IPS-NIHi7 (cell line): ENCODE results near the gene OBP2A.
"Not testable (repeated sequence)": the region's sequence is repeated elsewhere in the genome, so short reads cannot be mapped to it uniquely, and the experiment has no call there.

Experiments
- DNase-seq: peaks from one replicate; pipeline ENCODE4 v3.0.0; 2012; ENCODE audit warnings: mixed read lengths; ENCODE audit errors: extremely low spot score

The OBP2A gene

DNA sequence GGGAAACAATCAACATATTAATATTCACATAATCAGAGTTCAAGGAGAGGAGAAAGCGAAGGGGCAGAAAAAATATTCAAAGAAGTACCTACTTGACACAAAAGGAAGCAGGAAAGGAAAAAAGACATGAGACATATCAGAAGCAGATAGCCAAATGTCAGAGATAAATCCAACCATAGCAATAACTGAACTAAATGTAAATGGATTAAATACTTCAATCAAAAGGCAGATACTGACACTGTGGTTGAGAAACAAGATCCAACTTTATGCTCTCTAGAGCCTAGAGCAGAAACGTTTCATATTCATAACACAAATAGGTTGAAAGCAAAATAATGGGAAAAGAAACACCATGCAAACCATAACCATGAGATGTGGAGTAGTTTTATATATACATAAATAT, 36.5 kb upstream of the OBP2A start:
- no peak for DNase-seq

DNA sequence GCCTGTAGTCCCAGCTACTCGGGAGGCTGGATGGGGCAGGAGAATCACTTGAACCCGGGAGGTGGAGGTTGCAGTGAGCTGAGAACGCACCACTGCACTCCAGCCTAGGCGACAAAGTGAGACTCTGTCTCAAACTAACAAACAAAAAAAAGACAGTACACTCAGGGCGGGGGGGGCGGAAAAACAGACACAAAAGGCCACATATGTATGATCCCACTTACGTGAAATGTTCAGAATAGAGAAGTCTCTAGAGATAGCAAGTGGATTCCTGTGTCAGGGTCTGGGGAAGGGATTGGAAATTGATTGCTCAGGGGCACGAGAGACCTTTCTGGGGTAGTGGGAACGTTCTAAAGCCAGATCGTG, 33.7 kb upstream of the OBP2A start:
- no peak for DNase-seq

DNA sequence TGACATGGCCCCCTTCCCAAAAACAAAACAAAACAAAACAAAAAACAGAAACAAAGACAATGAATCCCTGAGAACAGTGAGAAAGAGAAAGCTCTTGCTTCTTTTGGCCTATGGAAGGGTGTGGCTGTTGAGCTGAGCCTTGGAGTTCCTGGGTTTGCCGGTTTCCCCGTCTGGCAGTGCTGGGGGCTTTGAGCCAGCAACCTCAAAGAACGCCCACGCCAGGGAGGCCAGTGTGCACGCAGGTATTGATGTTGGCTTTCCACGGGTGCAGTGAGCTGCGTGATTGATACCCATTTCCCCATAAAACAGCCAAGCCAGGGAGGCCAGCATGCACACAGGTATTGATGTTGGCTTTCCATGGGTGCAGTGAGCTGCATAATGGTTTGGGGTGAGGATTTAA, 33.0 kb upstream of the OBP2A start:
- DNase-seq: peak; percentile 1

DNA sequence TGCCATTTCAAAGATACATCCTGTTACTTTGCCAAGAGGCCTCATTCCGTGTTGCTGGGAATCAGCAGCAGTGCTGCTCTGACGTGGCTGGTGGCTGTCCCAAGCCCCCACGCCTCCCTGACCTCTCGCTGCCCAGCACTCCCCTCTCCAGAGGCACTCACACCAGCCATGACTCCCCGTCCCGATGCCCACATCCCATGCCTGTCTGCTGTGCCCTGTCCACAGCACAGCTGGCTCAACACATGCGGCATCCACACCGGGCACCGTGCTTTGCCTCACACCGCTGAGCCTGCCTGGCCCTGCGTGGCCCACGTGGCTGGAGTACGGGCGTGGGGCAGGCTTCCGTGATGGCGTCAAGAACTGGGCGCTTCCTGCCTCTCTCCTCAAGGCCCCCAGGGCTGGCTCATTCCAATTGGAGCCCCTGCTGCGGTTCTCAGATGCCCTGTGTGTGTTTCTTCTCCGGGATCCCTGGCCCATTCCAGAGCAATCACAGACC, 32.5 kb upstream of the OBP2A start:
- DNase-seq: peak; percentile 6

DNA sequence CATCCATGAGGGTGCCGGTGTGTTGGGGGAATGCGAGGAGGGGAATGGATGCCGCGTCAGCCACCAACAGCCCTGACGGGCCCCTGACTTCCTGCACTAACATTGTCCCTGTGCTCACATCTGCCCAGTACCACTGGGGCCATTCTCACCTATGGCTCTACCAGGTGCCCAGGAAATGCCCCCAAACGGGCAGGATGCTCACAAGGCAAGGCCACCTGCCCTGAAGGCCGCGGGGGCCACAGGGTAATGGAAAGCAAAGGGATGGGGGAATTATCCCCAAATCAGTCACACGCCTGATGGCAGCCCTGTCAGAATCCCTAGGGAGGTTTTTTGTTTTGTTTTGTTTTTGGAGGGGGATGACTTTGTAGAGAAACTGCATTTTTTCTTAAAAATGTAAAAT, 32.0 kb upstream of the OBP2A start:
- not testable (repeated sequence) for DNase-seq

DNA sequence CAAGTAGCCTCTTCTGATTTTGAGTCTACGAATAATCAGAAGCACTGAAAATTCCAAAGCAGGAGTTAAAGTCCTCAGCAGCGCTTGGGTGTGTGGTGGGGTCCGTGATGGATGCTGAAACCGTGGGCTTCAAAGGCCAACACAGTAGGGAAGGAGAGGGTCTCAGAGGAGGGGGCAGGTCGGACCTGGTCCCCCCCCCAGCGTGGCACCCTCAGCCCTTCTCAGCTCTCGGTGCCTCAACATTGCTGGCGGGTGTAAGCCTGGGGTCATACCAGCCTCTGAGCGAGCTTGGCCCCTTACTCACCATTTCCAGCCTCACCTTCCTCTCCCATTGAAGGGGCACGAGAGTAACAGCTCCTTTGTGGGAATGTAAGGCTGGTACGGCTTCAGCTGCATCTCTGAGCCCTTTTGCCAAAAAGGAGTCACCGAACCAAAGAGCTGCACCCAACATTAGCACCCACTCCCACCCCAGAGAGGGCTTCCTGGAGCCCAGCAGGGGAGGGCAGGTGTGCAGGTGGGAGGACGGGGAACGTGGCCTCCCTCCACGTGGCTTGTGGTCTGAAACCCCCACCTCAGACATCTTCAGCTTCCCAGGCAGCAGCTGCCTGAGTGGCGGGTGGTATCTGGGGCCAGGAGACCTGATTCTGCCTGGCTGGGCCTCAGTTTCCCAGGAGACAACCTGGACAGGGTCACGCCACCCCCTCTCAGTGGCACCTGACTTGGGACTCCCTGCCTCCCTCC, 31.4 kb upstream of the OBP2A start:
- DNase-seq: peak; percentile 4

GRCh38 chr9:135515083-135515951, 30.6 kb upstream of the OBP2A start:
- peak; percentile 2 for DNase-seq

GRCh38 chr9:135516132-135516860, 29.6 kb upstream of the OBP2A start:
- DNase-seq: peak; percentile 1

- peak; percentile 1 for DNase-seq
These were observed 28.5 kb upstream of the OBP2A start for GRCh38 chr9:135517407-135517822.

- DNase-seq: no peak
These were observed 26.6 kb upstream of the OBP2A start for GRCh38 chr9:135519179-135519971.

DNA sequence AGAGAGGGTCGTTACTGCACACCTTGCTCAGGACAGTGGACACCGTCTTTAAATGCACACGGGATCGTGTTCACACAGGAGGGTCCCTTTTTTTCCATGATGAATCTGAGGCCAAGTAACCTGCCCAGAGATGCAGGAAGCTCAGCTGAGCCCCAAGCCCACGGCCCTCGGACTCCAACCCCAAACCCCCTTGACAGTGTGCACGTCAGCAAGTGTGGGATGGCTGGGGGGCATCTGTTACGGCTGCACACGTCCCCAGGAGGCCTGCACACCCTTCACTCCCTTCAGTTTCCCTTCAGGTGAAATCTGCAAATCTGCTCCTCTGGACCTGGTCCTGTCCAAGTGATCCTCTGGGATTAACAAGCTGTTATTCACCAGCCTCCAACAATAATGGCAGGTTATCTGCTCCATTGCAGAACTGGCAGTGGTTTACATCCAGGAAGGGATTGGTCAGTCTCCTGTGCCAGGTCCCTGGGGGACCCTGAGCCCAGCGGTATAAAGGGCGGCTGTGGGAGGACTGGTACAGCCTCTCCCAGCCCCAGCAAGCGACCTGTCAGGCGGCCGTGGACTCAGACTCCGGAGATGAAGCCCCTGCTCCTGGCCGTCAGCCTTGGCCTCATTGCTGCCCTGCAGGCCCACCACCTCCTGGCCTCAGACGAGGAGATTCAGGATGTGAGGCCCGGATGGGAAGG, 24.9 kb upstream of the OBP2A start, which contains the start of gene LCN1:
Gene LCN1, plus strand, starts transcription at position 525 of the 692 bp plus-strand sequence. Its CDS starts 58 bp downstream, at position 583.
- peak; percentile 2 for DNase-seq

DNA sequence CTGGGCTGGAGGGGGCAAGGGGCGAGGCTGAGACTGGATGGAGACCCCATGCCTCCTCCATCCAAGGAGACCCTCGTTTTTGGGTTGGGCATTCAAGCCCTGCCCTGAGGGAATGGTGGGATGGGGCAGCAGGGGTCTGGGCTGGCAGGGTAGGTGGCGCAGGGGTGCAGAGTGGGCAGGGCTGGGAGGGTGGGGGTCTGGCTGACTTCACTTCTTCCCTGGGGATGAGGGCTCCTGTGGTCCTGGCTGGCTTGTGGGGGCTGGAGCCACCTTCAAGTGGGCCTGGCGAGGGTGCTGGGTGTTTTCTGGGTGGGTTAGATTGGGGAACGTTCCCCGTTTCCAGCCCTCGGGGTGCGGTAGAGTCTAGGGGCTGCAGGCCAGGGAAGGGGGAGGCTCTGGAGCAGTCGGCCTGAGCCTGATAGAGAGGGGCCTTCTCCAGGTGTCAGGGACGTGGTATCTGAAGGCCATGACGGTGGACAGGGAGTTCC, 24.3 kb upstream of the OBP2A start:
- DNase-seq: peak; percentile 2

- DNase-seq: peak; percentile 7
These were observed 23.6 kb upstream of the OBP2A start for GRCh38 chr9:135522137-135522877.

- DNase-seq: peak; percentile 44
These were observed 23.0 kb upstream of the OBP2A start for GRCh38 chr9:135522931-135523330.

DNA sequence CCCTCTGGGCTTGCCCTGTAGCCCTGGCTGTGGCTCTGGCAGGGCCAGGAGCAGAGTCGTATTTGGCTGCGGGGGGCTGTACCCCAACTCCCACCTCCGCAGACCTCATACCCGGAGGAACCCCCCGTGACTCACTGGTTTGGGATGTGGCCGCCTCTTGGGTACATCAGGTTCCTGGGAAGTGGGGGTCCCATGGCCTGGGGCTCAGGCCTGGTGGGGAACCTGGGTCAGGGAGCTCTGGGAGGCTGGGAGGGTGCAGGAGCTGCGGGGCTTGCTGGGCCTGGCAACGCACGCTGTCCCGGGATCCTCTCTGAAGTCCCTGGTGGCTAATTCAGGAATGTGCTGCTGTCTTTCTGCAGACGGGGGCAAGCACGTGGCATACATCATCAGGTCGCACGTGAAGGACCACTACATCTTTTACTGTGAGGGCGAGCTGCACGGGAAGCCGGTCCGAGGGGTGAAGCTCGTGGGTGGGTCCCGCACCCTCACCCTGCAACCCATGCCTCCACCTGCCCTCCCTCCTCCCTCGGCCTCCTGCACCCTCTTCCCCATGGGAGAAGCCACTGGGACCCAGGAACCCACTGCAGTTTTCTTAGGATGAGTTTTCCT, 22.3 kb upstream of the OBP2A start:
- peak; percentile 19 for DNase-seq

GRCh38 chr9:135524130-135524861, 21.6 kb upstream of the OBP2A start:
- DNase-seq: peak; percentile 9

GRCh38 chr9:135525241-135526088, 20.5 kb upstream of the OBP2A start:
- DNase-seq: peak; percentile 6
